ENCODE data around the gene RBBP5.

DNA sequence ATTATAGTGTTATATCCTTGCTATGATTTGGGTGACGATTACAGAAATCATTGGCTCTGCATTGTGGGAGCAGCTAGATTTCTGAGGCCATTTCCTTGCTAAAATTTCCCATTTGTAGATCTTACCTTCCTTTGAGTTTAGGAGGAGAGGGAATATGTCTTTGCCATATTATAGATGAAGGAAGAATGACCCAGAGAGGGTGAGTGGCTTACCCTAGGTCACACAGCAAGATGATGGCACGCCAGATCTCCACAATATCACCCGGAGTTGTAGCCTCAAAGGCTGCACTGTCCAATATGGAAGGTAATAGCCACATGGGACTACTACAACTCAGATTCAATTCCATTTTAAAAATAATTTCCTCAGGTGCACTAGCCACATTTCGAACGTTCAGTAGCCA, 68.5 kb downstream of the RBBP5 start:
- TF ChIP-seq, protein P1, sequence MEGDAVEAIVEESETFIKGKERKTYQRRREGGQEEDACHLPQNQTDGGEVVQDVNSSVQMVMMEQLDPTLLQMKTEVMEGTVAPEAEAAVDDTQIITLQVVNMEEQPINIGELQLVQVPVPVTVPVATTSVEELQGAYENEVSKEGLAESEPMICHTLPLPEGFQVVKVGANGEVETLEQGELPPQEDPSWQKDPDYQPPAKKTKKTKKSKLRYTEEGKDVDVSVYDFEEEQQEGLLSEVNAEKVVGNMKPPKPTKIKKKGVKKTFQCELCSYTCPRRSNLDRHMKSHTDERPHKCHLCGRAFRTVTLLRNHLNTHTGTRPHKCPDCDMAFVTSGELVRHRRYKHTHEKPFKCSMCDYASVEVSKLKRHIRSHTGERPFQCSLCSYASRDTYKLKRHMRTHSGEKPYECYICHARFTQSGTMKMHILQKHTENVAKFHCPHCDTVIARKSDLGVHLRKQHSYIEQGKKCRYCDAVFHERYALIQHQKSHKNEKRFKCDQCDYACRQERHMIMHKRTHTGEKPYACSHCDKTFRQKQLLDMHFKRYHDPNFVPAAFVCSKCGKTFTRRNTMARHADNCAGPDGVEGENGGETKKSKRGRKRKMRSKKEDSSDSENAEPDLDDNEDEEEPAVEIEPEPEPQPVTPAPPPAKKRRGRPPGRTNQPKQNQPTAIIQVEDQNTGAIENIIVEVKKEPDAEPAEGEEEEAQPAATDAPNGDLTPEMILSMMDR (IDR thresholded peaks at IDR 0.05), result no peak
- no peak for TF ChIP-seq POLR2A (IDR thresholded peaks at IDR 0.05)
